ENCODE measurements around the gene MIF.
"Not testable (repeated sequence)": the region's sequence is repeated elsewhere in the genome, so short reads cannot be mapped to it uniquely, and the experiment has no call there.

Gene MIF

GRCh38 chr22:23877566-23877965 lies 16.6 kb upstream of the MIF start:
- no peak for DNase-seq (ENCODE audit: low spot score)

- DNase-seq (ENCODE audit: low spot score): no peak
Measured at GRCh38 chr22:23878219-23878618, 16.0 kb upstream of the MIF start.

- no peak for DNase-seq (ENCODE audit: low spot score)
Measured at GRCh38 chr22:23882370-23882769, 11.8 kb upstream of the MIF start.

- no peak for DNase-seq (ENCODE audit: low spot score)
Measured at GRCh38 chr22:23883658-23884057, 10.5 kb upstream of the MIF start.

- DNase-seq (ENCODE audit: low spot score): no peak
Measured at GRCh38 chr22:23884140-23884539, 10.0 kb upstream of the MIF start.

GRCh38 chr22:23888615-23889401 lies 5.4 kb upstream of the MIF start:
- no peak for DNase-seq (ENCODE audit: low spot score)

GRCh38 chr22:23889620-23890019 lies 4.6 kb upstream of the MIF start:
- DNase-seq (ENCODE audit: low spot score): no peak

- DNase-seq (ENCODE audit: low spot score): no peak
Measured at GRCh38 chr22:23891726-23892125, 2.5 kb upstream of the MIF start.

- DNase-seq (ENCODE audit: low spot score): no peak
Measured at GRCh38 chr22:23892130-23892529, 2.1 kb upstream of the MIF start.

- DNase-seq (ENCODE audit: low spot score): no peak
Measured at GRCh38 chr22:23892706-23893105, 1.5 kb upstream of the MIF start.

- DNase-seq (ENCODE audit: low spot score): no peak
Measured at GRCh38 chr22:23893121-23893944, 850 bp upstream of the MIF start.

GRCh38 chr22:23894710-23895598 lies 771 bp downstream of the MIF start:
- peak; percentile 85 for DNase-seq (ENCODE audit: low spot score)

GRCh38 chr22:23895599-23896144 lies 1.5 kb downstream of the MIF start:
- DNase-seq (ENCODE audit: low spot score): no peak

- DNase-seq (ENCODE audit: low spot score): no peak
Measured at GRCh38 chr22:23896166-23896522, 2.0 kb downstream of the MIF start.

GRCh38 chr22:23896523-23897186 lies 2.5 kb downstream of the MIF start:
- DNase-seq (ENCODE audit: low spot score): no peak

- DNase-seq (ENCODE audit: low spot score): no peak
Measured at GRCh38 chr22:23897320-23897719, 3.1 kb downstream of the MIF start.

GRCh38 chr22:23898006-23898974 lies 4.1 kb downstream of the MIF start:
- no peak for DNase-seq (ENCODE audit: low spot score)

GRCh38 chr22:23899042-23899745 lies 5.0 kb downstream of the MIF start:
- DNase-seq (ENCODE audit: low spot score): no peak

- DNase-seq (ENCODE audit: low spot score): not testable (repeated sequence)
Measured at GRCh38 chr22:23900227-23900626, 6.0 kb downstream of the MIF start.

GRCh38 chr22:23901600-23901999 lies 7.4 kb downstream of the MIF start:
- DNase-seq (ENCODE audit: low spot score): no peak

Measured in SW480 (cell line).